HEK293 (cell line): Measurements from ENCODE around the gene PORCN.

Source experiments
- GFI1B ChIP-seq: fragments of 450-650 bp; formaldehyde crosslinking; IDR thresholded peaks from 2 replicates; pipeline ENCODE4 v1.5.1; 2016; ENCODE audit warnings: missing biosample characterization, missing genetic modification characterization
- ZNF169 ChIP-seq: fragments of 450-650 bp; formaldehyde crosslinking; IDR thresholded peaks from 2 replicates; pipeline ENCODE4 v1.5.1; 2016; ENCODE audit warnings: missing biosample characterization, missing genetic modification characterization
- ZNF544 ChIP-seq: fragments of 450-650 bp; formaldehyde crosslinking; IDR thresholded peaks from 2 replicates; pipeline ENCODE4 v1.5.0; 2017; ENCODE audit warnings: missing biosample characterization, missing genetic modification characterization
- ZNF626 ChIP-seq: fragments of 450-650 bp; sonication (Bioruptor Pico); formaldehyde crosslinking; IDR thresholded peaks from 2 replicates; pipeline ENCODE4 v1.5.1; 2018; ENCODE audit warnings: missing biosample characterization, missing genetic modification characterization, inconsistent platforms
- TF ChIP-seq, protein P1 (sequence below): fragments of 450-650 bp; formaldehyde crosslinking; IDR thresholded peaks from 2 replicates; pipeline ENCODE4 v1.5.1; 2016; ENCODE audit warnings: missing biosample characterization, missing genetic modification characterization

GRCh38 chrX:48468693-48469691 is 39.8 kb upstream of the PORCN start:
- TF ChIP-seq ZNF626 (tag by site-specific recombination) (no peak), ZNF544 (no peak), GFI1B (tag by site-specific recombination) (no peak), ZNF169 (tag by site-specific recombination) (no peak)
- TF ChIP-seq, protein P1, sequence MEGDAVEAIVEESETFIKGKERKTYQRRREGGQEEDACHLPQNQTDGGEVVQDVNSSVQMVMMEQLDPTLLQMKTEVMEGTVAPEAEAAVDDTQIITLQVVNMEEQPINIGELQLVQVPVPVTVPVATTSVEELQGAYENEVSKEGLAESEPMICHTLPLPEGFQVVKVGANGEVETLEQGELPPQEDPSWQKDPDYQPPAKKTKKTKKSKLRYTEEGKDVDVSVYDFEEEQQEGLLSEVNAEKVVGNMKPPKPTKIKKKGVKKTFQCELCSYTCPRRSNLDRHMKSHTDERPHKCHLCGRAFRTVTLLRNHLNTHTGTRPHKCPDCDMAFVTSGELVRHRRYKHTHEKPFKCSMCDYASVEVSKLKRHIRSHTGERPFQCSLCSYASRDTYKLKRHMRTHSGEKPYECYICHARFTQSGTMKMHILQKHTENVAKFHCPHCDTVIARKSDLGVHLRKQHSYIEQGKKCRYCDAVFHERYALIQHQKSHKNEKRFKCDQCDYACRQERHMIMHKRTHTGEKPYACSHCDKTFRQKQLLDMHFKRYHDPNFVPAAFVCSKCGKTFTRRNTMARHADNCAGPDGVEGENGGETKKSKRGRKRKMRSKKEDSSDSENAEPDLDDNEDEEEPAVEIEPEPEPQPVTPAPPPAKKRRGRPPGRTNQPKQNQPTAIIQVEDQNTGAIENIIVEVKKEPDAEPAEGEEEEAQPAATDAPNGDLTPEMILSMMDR (tag by site-specific recombination) = no peak
